ENCODE data around the gene ARHGAP26.

Gene ARHGAP26

GRCh38 chr5:143275512-143276363 is 505.6 kb downstream of the ARHGAP26 start:
- no peak for DNase-seq (ENCODE audit: low read depth)

DNA sequence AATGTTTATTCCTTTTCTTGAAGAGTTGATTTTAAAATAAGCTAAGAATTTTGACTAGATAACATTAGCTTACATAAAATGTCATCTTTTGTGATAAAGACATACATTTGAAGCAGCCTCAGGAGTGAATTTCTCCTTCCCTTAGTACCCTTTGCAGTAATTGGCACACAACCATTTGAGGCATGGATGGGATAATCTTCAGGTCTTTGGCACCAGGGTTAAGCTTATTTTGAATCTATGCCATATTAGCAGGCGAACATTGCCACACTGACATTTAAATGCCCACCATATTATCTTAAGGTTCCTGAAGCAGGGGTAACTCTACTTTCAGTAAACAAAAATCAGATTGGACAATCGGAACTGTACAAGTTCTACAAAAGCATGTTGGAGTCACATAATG is 507.4 kb downstream of the ARHGAP26 start:
- no peak for DNase-seq (ENCODE audit: low read depth)
